HepG2 (cell line): ENCODE results near the gene PCGF2. TPM values are rescaled to one million over a fixed set of nuclear protein-coding genes. Genes with fewer than 3 reads are reported as not detected.
A peak's percentile ranks its signal among the peaks of the same experiment; 100 is the strongest.

Experiments
- CC2D1A ChIP-seq: sonication (generic); formaldehyde crosslinking; IDR thresholded peaks from 2 replicates; pipeline ENCODE4 v1.8.1; 2023; ENCODE audit warnings: mild to moderate bottlenecking, missing genetic modification reagents
- DNMT1 ChIP-seq: sonication (generic); formaldehyde crosslinking; IDR thresholded peaks from 2 replicates; pipeline ENCODE4 v1.5.1; 2020; ENCODE audit warnings: mild to moderate bottlenecking, missing genetic modification reagents
- KAT7 ChIP-seq: IDR thresholded peaks from 2 replicates; pipeline ENCODE4 v1.6.1; 2018; ENCODE audit warnings: borderline replicate concordance, missing compliant biosample characterization
- MBD4 ChIP-seq: IDR thresholded peaks from 2 replicates; pipeline ENCODE4 v1.6.1; 2012; ENCODE audit warnings: low read length, inconsistent platforms, borderline replicate concordance
- MYNN ChIP-seq: sonication (generic); formaldehyde crosslinking; IDR thresholded peaks from 2 replicates; pipeline ENCODE4 v1.4.0; 2020; ENCODE audit warnings: mild to moderate bottlenecking, low read depth, missing genetic modification reagents
- NR3C1 ChIP-seq: sonication (generic); formaldehyde crosslinking; IDR thresholded peaks from 2 replicates; pipeline ENCODE4 v1.4.0; 2020; ENCODE audit warnings: missing genetic modification reagents
- SP4 ChIP-seq: sonication (generic); formaldehyde crosslinking; IDR thresholded peaks from 2 replicates; pipeline ENCODE4 v1.8.1; 2023; ENCODE audit warnings: mild to moderate bottlenecking, missing genetic modification reagents
- ZC3H4 ChIP-seq: sonication (generic); formaldehyde crosslinking; IDR thresholded peaks from 2 replicates; pipeline ENCODE4 v1.4.0; 2020; ENCODE audit warnings: missing genetic modification reagents, borderline replicate concordance
- ZNF749 ChIP-seq: sonication (generic); formaldehyde crosslinking; IDR thresholded peaks from 2 replicates; pipeline ENCODE4 v1.8.0; 2022; ENCODE audit warnings: mild to moderate bottlenecking, missing genetic modification reagents, moderate library complexity, borderline replicate concordance
- ZNF777 ChIP-seq: sonication (generic); formaldehyde crosslinking; IDR thresholded peaks from 2 replicates; pipeline ENCODE4 v1.4.0; 2020; ENCODE audit warnings: missing genetic modification reagents
- polyA plus RNA-seq, 8 experiments: library from polyadenylated mRNA; depleted of rRNA in 3 of 8; stranded (reverse) in 7 of 8; unstranded in 1 of 8; fragments of >200 nt; fragmentation: Illumina TruSeq in 4 of 8; extraction: Trizol in 4 of 8; gene quantifications; 2 replicates each; pipeline versions ENCODE4 v1.2.1 to v1.2.3, GENCODE V29; 2011 to 2016; ENCODE audit warnings: low read depth in 4 of 8, missing spikeins in 1 of 8, mixed read lengths in 1 of 8; ENCODE audit not compliant: insufficient read depth in 1 of 8
- total RNA-seq, 5 experiments: library from RNA; depleted of rRNA; stranded (reverse); fragments of >200 nt; fragmentation: Illumina TruSeq; extraction: Trizol; gene quantifications; 2 replicates each; pipeline ENCODE4 v1.2.3, GENCODE V29; 2016; ENCODE audit warnings: low read depth in 1 of 5
- TF ChIP-seq, protein P1 (sequence below): sonication (generic); formaldehyde crosslinking; conservative IDR thresholded peaks from 2 replicates; pipeline ENCODE4 v1.8.1; 2023; ENCODE audit warnings: missing genetic modification reagents
- TF ChIP-seq, protein P2 (sequence below): sonication (generic); formaldehyde crosslinking; conservative IDR thresholded peaks from 2 replicates; pipeline ENCODE4 v1.4.0; 2020; ENCODE audit warnings: missing genetic modification reagents

PCGF2 gene
- total and polyA plus RNA-seq, 2 of the 13 experiments (the other 11 are each of a cell fraction or from before 2014, with no cell fraction given), result 11.6 to 29.4 TPM

DNA sequence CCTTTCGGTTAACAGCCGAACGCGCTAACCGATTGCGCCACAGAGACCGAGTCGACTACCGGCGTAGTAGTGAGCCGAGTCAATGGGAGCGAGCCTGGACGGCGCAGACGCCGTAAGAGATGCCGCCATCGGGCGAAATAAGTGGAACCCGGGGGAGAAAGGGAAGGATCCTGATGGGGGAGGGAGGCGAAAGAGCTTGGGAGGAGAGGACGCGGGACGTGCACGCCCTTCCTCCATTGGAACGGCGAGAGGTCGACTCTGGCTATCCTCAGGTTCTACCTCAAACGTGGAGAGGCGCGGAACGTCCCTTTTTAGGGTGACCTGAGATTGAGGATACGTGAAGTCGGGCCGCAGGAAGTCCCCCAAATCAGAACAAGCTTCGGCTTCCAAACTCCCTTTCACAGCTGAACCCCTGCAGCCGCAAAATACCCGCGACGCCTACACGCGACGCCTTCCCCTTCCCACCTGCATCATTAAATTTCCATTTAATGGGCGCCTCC lies 3.7 kb upstream of the PCGF2 start (continued):
- TF ChIP-seq SP4 (CRISPR knock-in tag) (no peak), DNMT1 (CRISPR knock-in tag) (peak; percentile 64; the same call in 1 of the 2 replicates), MBD4 (no peak), KAT7 (0 out of 2 replicates have a peak, but pooled peaks have one; percentile 23), CC2D1A (CRISPR knock-in tag) (no peak), ZNF749 (CRISPR knock-in tag) (0 out of 2 replicates have a peak, but pooled peaks have one; percentile 66), MYNN (CRISPR knock-in tag) (no peak), NR3C1 (CRISPR knock-in tag) (0 out of 2 replicates have a peak, but pooled peaks have one; percentile 49), ZC3H4 (CRISPR knock-in tag) (no peak), ZNF777 (CRISPR knock-in tag) (peak; percentile 97)
- TF ChIP-seq, protein P1, sequence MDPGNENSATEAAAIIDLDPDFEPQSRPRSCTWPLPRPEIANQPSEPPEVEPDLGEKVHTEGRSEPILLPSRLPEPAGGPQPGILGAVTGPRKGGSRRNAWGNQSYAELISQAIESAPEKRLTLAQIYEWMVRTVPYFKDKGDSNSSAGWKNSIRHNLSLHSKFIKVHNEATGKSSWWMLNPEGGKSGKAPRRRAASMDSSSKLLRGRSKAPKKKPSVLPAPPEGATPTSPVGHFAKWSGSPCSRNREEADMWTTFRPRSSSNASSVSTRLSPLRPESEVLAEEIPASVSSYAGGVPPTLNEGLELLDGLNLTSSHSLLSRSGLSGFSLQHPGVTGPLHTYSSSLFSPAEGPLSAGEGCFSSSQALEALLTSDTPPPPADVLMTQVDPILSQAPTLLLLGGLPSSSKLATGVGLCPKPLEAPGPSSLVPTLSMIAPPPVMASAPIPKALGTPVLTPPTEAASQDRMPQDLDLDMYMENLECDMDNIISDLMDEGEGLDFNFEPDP (CRISPR knock-in tag), result no peak
- TF ChIP-seq, protein P2, sequence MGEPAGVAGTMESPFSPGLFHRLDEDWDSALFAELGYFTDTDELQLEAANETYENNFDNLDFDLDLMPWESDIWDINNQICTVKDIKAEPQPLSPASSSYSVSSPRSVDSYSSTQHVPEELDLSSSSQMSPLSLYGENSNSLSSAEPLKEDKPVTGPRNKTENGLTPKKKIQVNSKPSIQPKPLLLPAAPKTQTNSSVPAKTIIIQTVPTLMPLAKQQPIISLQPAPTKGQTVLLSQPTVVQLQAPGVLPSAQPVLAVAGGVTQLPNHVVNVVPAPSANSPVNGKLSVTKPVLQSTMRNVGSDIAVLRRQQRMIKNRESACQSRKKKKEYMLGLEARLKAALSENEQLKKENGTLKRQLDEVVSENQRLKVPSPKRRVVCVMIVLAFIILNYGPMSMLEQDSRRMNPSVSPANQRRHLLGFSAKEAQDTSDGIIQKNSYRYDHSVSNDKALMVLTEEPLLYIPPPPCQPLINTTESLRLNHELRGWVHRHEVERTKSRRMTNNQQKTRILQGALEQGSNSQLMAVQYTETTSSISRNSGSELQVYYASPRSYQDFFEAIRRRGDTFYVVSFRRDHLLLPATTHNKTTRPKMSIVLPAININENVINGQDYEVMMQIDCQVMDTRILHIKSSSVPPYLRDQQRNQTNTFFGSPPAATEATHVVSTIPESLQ (CRISPR knock-in tag), result peak; percentile 18; the same call in 1 of the 2 replicates
- TF ChIP-seq, all 625 proteins: peak for 257
